ENCODE measurements around the gene CEMP1.

DNA sequence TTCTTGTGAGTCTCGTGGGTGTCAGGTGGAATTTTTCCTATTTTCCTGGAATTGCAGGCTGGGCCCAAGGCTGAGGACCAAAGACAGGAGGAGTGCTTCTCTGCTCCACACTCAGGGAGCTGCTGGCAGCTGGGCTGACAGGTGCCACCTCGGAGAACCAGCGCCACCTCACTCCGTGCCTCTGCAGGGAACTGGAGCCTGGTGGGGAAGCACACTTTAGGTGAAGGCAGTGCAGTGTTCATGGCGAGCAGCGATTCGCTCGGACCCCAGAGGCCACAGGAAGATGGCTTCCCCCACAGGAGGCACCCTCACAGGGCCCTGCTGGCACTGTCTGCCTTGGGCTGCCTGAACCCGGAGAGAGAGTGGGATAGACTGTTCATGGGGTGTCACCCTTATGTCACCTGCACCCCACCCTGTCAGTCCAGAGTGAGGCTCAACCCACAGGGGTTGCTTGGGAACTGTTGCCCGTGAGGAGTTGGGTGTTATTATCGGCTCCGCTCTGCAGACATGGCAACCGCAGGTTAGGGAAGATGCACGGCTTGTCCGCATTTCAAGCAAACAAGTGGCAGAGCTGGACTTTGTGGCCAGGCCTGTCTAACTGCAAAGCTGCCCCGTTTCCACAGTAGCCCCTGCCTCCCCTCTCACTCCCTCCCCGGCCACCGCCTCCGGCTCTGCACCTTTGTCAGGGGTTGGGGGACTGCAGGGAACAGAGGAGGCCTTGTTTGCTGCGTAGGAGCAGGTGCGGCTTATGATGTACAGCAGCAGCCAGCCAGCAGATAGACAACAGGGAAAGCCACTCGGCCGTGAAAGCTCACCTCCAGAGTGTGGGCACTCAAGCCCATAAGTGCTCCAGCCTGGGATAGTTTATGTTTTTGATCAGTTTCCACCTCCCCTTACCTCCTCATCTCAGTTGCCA lies 40.8 kb downstream of the CEMP1 start:
- TF ChIP-seq POLR2AphosphoS5 (IDR thresholded peaks at IDR 0.05; ENCODE audit: insufficient read depth in 1 of 2, low read depth in 1 of 2) (no peak), POLR2A (IDR thresholded peaks at IDR 0.05) (no peak)
- TF ChIP-seq, protein P1, sequence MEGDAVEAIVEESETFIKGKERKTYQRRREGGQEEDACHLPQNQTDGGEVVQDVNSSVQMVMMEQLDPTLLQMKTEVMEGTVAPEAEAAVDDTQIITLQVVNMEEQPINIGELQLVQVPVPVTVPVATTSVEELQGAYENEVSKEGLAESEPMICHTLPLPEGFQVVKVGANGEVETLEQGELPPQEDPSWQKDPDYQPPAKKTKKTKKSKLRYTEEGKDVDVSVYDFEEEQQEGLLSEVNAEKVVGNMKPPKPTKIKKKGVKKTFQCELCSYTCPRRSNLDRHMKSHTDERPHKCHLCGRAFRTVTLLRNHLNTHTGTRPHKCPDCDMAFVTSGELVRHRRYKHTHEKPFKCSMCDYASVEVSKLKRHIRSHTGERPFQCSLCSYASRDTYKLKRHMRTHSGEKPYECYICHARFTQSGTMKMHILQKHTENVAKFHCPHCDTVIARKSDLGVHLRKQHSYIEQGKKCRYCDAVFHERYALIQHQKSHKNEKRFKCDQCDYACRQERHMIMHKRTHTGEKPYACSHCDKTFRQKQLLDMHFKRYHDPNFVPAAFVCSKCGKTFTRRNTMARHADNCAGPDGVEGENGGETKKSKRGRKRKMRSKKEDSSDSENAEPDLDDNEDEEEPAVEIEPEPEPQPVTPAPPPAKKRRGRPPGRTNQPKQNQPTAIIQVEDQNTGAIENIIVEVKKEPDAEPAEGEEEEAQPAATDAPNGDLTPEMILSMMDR (IDR thresholded peaks at IDR 0.05): no peak

Measured in vagina (tissue), 2 donors.